Left ventricle myocardium inferior (tissue), 1 donor: ENCODE results near the gene RAB31. TPM values are rescaled to one million over a fixed set of nuclear protein-coding genes. Genes with fewer than 3 reads are reported as not detected.

Experiments used
- DNase-seq: peaks from one replicate; pipeline ENCODE4 v3.0.0-alpha.2; 2020
- H3K27ac ChIP-seq: fragments of 200-600 bp; replicated peaks from 2 replicates; pipeline ENCODE4 v1.8.0; 2021
- H3K27me3 ChIP-seq: fragments of 200-600 bp; 2 replicates; pipeline ENCODE4 v1.8.0; 2021; ENCODE audit warnings: low read depth
- H3K36me3 ChIP-seq: fragments of 200-600 bp; 2 replicates; pipeline ENCODE4 v1.8.0; 2021
- H3K4me1 ChIP-seq: fragments of 200-600 bp; 2 replicates; pipeline ENCODE4 v1.8.0; 2021
- H3K4me3 ChIP-seq: fragments of 200-600 bp; 2 replicates; pipeline ENCODE4 v1.8.0; 2021; ENCODE audit warnings: mild to moderate bottlenecking, moderate library complexity
- H3K9me3 ChIP-seq: fragments of 200-600 bp; replicated peaks from 2 replicates; pipeline ENCODE4 v1.8.0; 2021
- CTCF ChIP-seq: fragments of 200-600 bp; IDR thresholded peaks from 2 replicates; pipeline ENCODE4 v1.8.0; 2021; ENCODE audit warnings: antibody characterized with exemption, mild to moderate bottlenecking, borderline replicate concordance
- intact Hi-C: fragments of 100-400 bp; cut with micrococcal nuclease; formaldehyde crosslinking; loops from one replicate; pipeline ENCODE4 v1.11.0; 2022
- total RNA-seq: library from RNA; stranded (reverse); fragmentation: NEBNext Ultra II Directional; extraction: Animal tissue kit (Norgen Biotek cat#: 25700); gene quantifications from one replicate; pipeline ENCODE4 v1.2.1, GENCODE V29; 2021
- donor health status: DM: no; HTN: yes; CAD: no; lungs with severe emphysema.

RAB31 gene
- total RNA-seq, 1 donor from 2014 or later, result 12.0 TPM

- no peak for TF ChIP-seq CTCF
- Histone ChIP-seq H3K9me3 (no peaks in the 10 kb centered on the region), H3K36me3 (no peaks in the 10 kb centered on the region), H3K4me1 (no peaks in the 10 kb centered on the region), H3K27me3 (no peaks in the 10 kb centered on the region), H3K27ac (no peak overlapping the region), H3K4me3 (no peak overlapping the region)
- intact Hi-C loops, result no loop called here
- no peak for DNase-seq
These were observed 43.4 kb downstream of the RAB31 start for GRCh38 chr18:9751371-9752031.

- no peak for DNase-seq
- no peaks in the 10 kb centered on the region for H3K9me3 ChIP-seq
- TF ChIP-seq CTCF, result no peak
- H3K36me3 ChIP-seq, result no peaks in the 10 kb centered on the region
- no peak overlapping the region for H3K4me3 ChIP-seq
- intact Hi-C loops, result no loop called here
- H3K27me3 ChIP-seq, result no peaks in the 10 kb centered on the region
- H3K4me1 ChIP-seq, result no peaks in the 10 kb centered on the region
- H3K27ac ChIP-seq, result no peak overlapping the region
These were observed 45.7 kb downstream of the RAB31 start for GRCh38 chr18:9753846-9754245.

- no peaks in the 10 kb centered on the region for H3K9me3 ChIP-seq
- no peaks in the 10 kb centered on the region for H3K4me1 ChIP-seq
- H3K36me3 ChIP-seq, result no peaks in the 10 kb centered on the region
- TF ChIP-seq CTCF, result no peak
- no peak overlapping the region for H3K4me3 ChIP-seq
- H3K27ac ChIP-seq, result no peak overlapping the region
- intact Hi-C loops, result no loop called here
- DNase-seq, result no peak
- H3K27me3 ChIP-seq, result no peaks in the 10 kb centered on the region
These were observed 47.0 kb downstream of the RAB31 start for GRCh38 chr18:9755110-9755509.

- H3K27me3 ChIP-seq, result no peaks in the 10 kb centered on the region
- no peak for DNase-seq
- no peak overlapping the region for H3K4me3 ChIP-seq
- no peak for TF ChIP-seq CTCF
- no peaks in the 10 kb centered on the region for H3K9me3 ChIP-seq
- H3K4me1 ChIP-seq, result no peaks in the 10 kb centered on the region
- H3K36me3 ChIP-seq, result no peaks in the 10 kb centered on the region
- H3K27ac ChIP-seq, result no peak overlapping the region
- intact Hi-C loops, result no loop called here
These were observed 47.5 kb downstream of the RAB31 start for GRCh38 chr18:9755615-9756014.

- no peak for DNase-seq
- Histone ChIP-seq H3K27me3 (no peaks in the 10 kb centered on the region), H3K4me3 (no peak overlapping the region), H3K36me3 (no peaks in the 10 kb centered on the region), H3K4me1 (no peaks in the 10 kb centered on the region), H3K9me3 (no peaks in the 10 kb centered on the region), H3K27ac (no peak overlapping the region)
- intact Hi-C loops, result no loop called here
- no peak for TF ChIP-seq CTCF
These were observed 48.3 kb downstream of the RAB31 start for GRCh38 chr18:9756271-9756932.
